IMR-90 (cell line): ENCODE results near the gene MSI2. TPM values are rescaled to one million over a fixed set of nuclear protein-coding genes. Genes with fewer than 3 reads are reported as not detected.

Experiments
- ATAC-seq: fragments of 200-7000 bp; cut with Tn5 transposase; 2 replicates; pipeline ENCODE4 v1.9.1; 2020; ENCODE audit warnings: low read depth, mild to moderate bottlenecking, moderate library complexity
- BruUV-seq: library from RNA; stranded (reverse); fragments of 400-500 nt; replicated peaks from 2 replicates; lab custom pipeline; 2021; lab: Mats Ljungman, UMichigan
- CTCF ChIA-PET: fragments of 300-600 bp; formaldehyde crosslinking; extraction: SDS; loops from one replicate; lab custom pipeline; 2021; ENCODE audit warnings: antibody characterized with exemption; lab: Yijun Ruan, JAX
- POLR2A ChIA-PET: fragments of 300-600 bp; sonication (Branson Sonifier 250); formaldehyde crosslinking; loops from one replicate; lab custom pipeline; 2022; ENCODE audit warnings: antibody characterized with exemption; ENCODE audit not compliant: unreplicated experiment; lab: Charles Lee
- DNase-seq: peaks from one replicate; pipeline ENCODE4 v3.0.0; 2013
- H2AFZ ChIP-seq: replicated peaks from 2 replicates; pipeline ENCODE3; 2013; ENCODE audit warnings: low read length, mild to moderate bottlenecking; ENCODE audit not compliant: poor library complexity
- H2AK5ac ChIP-seq: 2 replicates; pipeline ENCODE4 v1.6.1; 2013; ENCODE audit warnings: low read depth, low read length, inconsistent platforms
- H2AK9ac ChIP-seq: replicated peaks from 2 replicates; pipeline ENCODE3; 2013; ENCODE audit warnings: mild to moderate bottlenecking, low read depth, low read length, moderate library complexity; ENCODE audit not compliant: poor library complexity
- H2BK120ac ChIP-seq: 2 replicates; pipeline ENCODE4 v1.6.1; 2013; ENCODE audit warnings: low read depth, low read length, inconsistent platforms
- H2BK15ac ChIP-seq: 3 replicates; pipeline ENCODE4 v1.6.1; 2013; ENCODE audit warnings: low read depth, low read length, inconsistent platforms
- H2BK20ac ChIP-seq: 2 replicates; pipeline ENCODE4 v1.6.1; 2013; ENCODE audit warnings: low read depth, mild to moderate bottlenecking, inconsistent platforms, low read length, moderate library complexity
- H2BK5ac ChIP-seq: 2 replicates; pipeline ENCODE4 v1.6.1; 2013; ENCODE audit warnings: mild to moderate bottlenecking, low read depth, low read length, inconsistent platforms; ENCODE audit not compliant: poor library complexity, severe bottlenecking
- H3K14ac ChIP-seq: replicated peaks from 2 replicates; pipeline ENCODE4 v1.6.1; 2013; ENCODE audit warnings: low read depth, low read length, inconsistent platforms
- H3K18ac ChIP-seq: 2 replicates; pipeline ENCODE4 v1.6.1; 2013; ENCODE audit warnings: low read depth, low read length, control low read depth
- H3K23ac ChIP-seq: 2 replicates; pipeline ENCODE4 v1.6.1; 2013; ENCODE audit warnings: low read depth, low read length, inconsistent platforms
- H3K27ac ChIP-seq: 2 replicates; pipeline ENCODE4 v1.5.1; 2013; ENCODE audit warnings: mild to moderate bottlenecking, control low read depth, low read length; ENCODE audit not compliant: insufficient read depth
- H3K27me3 ChIP-seq: 2 replicates; pipeline ENCODE4 v1.6.1; 2013; ENCODE audit warnings: low read length; ENCODE audit not compliant: control insufficient read depth, insufficient read depth
- H3K36me3 ChIP-seq: 2 replicates; pipeline ENCODE4 v1.6.1; 2013; ENCODE audit warnings: low read length, mixed read lengths; ENCODE audit not compliant: control insufficient read depth, insufficient read depth
- H3K4ac ChIP-seq: 2 replicates; pipeline ENCODE4 v1.6.1; 2013; ENCODE audit warnings: low read depth, low read length, inconsistent platforms
- H3K4me1 ChIP-seq: 2 replicates; pipeline ENCODE4 v1.6.1; 2013; ENCODE audit warnings: low read length, mixed read lengths; ENCODE audit not compliant: control insufficient read depth, insufficient read depth
- H3K4me2 ChIP-seq: 2 replicates; pipeline ENCODE4 v1.6.1; 2013; ENCODE audit warnings: low read depth, mild to moderate bottlenecking, control low read depth, low read length, moderate library complexity
- H3K4me3 ChIP-seq: 2 replicates; pipeline ENCODE4 v1.5.1; 2013; ENCODE audit warnings: low read depth, mild to moderate bottlenecking, control low read depth, low read length, moderate library complexity; ENCODE audit not compliant: insufficient read depth
- H3K56ac ChIP-seq: 2 replicates; pipeline ENCODE4 v1.6.1; 2013; ENCODE audit warnings: low read length, inconsistent platforms; ENCODE audit not compliant: insufficient read depth; ENCODE audit errors: extremely low read depth
- H3K79me1 ChIP-seq, 2 experiments: 2 replicates each; pipeline ENCODE4 v1.6.1; 2013; ENCODE audit warnings: low read length in 2 of 2, inconsistent platforms in 1 of 2, low read depth in 1 of 2
- H3K9ac ChIP-seq: 2 replicates; pipeline ENCODE4 v1.6.1; 2013; ENCODE audit warnings: low read depth, low read length, control low read depth
- H3K9me1 ChIP-seq: 2 replicates; pipeline ENCODE4 v1.6.1; 2013; ENCODE audit warnings: low read length, inconsistent platforms; ENCODE audit not compliant: insufficient read depth
- H3K9me3 ChIP-seq: 2 replicates; pipeline ENCODE4 v1.6.1; 2013; ENCODE audit warnings: low read length; ENCODE audit not compliant: control insufficient read depth, insufficient read depth
- H4K20me1 ChIP-seq: 2 replicates; pipeline ENCODE4 v1.6.1; 2013; ENCODE audit warnings: low read length, inconsistent platforms; ENCODE audit not compliant: insufficient read depth
- H4K5ac ChIP-seq: 2 replicates; pipeline ENCODE4 v1.6.1; 2013; ENCODE audit warnings: mild to moderate bottlenecking, low read depth, low read length, control low read depth
- H4K8ac ChIP-seq, 2 experiments: 2 replicates each; pipeline ENCODE4 v1.6.1; 2013; ENCODE audit warnings: low read depth in 2 of 2, low read length in 2 of 2, control low read depth in 1 of 2, inconsistent platforms in 1 of 2
- H4K91ac ChIP-seq: 2 replicates; pipeline ENCODE4 v1.6.1; 2013; ENCODE audit warnings: low read depth, low read length, inconsistent platforms; ENCODE audit not compliant: insufficient read depth
- BHLHE40 ChIP-seq: fragments of 150-350 bp; IDR thresholded peaks from 2 replicates; pipeline ENCODE4 v1.6.1; 2016; ENCODE audit warnings: mild to moderate bottlenecking, low read depth, low read length
- CEBPB ChIP-seq: IDR thresholded peaks from 2 replicates; pipeline ENCODE4 v1.6.1; 2012; ENCODE audit warnings: low read depth, low read length, improper control_type of control experiment
- CHD1 ChIP-seq: IDR thresholded peaks from 2 replicates; pipeline ENCODE4 v1.6.1; 2012; ENCODE audit warnings: low read depth, low read length, improper control_type of control experiment
- CTCF ChIP-seq: conservative IDR thresholded peaks from 2 replicates; pipeline ENCODE4 v1.5.1; 2012; ENCODE audit warnings: mild to moderate bottlenecking, low read depth, low read length, improper control_type of control experiment
- FOS ChIP-seq: fragments of 150-350 bp; IDR thresholded peaks from 2 replicates; pipeline ENCODE4 v1.6.1; 2016; ENCODE audit warnings: low read depth, low read length
- MAZ ChIP-seq: IDR thresholded peaks from 2 replicates; pipeline ENCODE4 v1.6.1; 2012; ENCODE audit warnings: low read depth, mild to moderate bottlenecking, low read length, improper control_type of control experiment, moderate library complexity, borderline replicate concordance
- MXI1 ChIP-seq: IDR thresholded peaks from 2 replicates; pipeline ENCODE4 v1.6.1; 2012; ENCODE audit warnings: low read depth, mild to moderate bottlenecking, low read length, moderate library complexity, borderline replicate concordance
- NFE2L2 ChIP-seq: fragments of 150-350 bp; IDR thresholded peaks from 2 replicates; pipeline ENCODE4 v1.6.1; 2016; ENCODE audit warnings: low read depth, mild to moderate bottlenecking, low read length
- RAD21 ChIP-seq: IDR thresholded peaks from 2 replicates; pipeline ENCODE4 v1.6.1; 2012; ENCODE audit warnings: low read length, improper control_type of control experiment
- RCOR1 ChIP-seq: IDR thresholded peaks from 2 replicates; pipeline ENCODE4 v1.6.1; 2012; ENCODE audit warnings: mild to moderate bottlenecking, low read length, improper control_type of control experiment; ENCODE audit not compliant: insufficient replicate concordance
- SMC3 ChIP-seq: fragments of 150-350 bp; IDR thresholded peaks from 2 replicates; pipeline ENCODE4 v1.6.1; 2016; ENCODE audit warnings: low read depth, mild to moderate bottlenecking, antibody characterized with exemption, low read length, moderate library complexity
- USF2 ChIP-seq: fragments of 150-350 bp; IDR thresholded peaks from 2 replicates; pipeline ENCODE4 v1.6.1; 2017; ENCODE audit warnings: mild to moderate bottlenecking, antibody characterized with exemption, low read length, low read depth
- WGBS, 2 experiments: methylation state at CpG; one replicate each; pipeline versions ENCODE4 v1.1.5 to v1.1.7; 2013; ENCODE audit warnings: missing lambda C conversion rate in 2 of 2; ENCODE audit not compliant: insufficient read length in 1 of 2; ENCODE audit errors: extremely low coverage in 2 of 2; 5-methylcytosine and 5-hydroxymethylcytosine counted together
- dilution Hi-C: fragments of 300-500 bp; cut with HindIII; formaldehyde crosslinking; loops from one replicate; pipeline ENCODE4 v1.14.3; 2018; ENCODE audit warnings: low sequenced_read_pairs; ENCODE audit not compliant: unreplicated experiment
- in situ Hi-C: fragments of 300-500 bp; cut with MboI; formaldehyde crosslinking; loops from 3 replicates; pipeline ENCODE4 v1.14.3; 2019; ENCODE audit warnings: low sequenced_read_pairs, inconsistent platforms, mixed read lengths
- intact Hi-C: fragments of 100-400 bp; cut with micrococcal nuclease; formaldehyde crosslinking; loops from 2 replicates; pipeline ENCODE4 v1.10.0; 2022
- polyA plus RNA-seq, 3 experiments: library from polyadenylated mRNA; depleted of rRNA; stranded (reverse); fragments of >200 nt; gene quantifications; 2 replicates each; pipeline ENCODE4 v1.2.3, GENCODE V29; 2012; ENCODE audit warnings: low replicate concordance in 1 of 3
- total RNA-seq: library from RNA; depleted of rRNA; stranded (reverse); fragments of >200 nt; gene quantifications from 2 replicates; pipeline ENCODE4 v1.2.3, GENCODE V29; 2012
- TF ChIP-seq, protein P1 (sequence below): fragments of 150-350 bp; IDR thresholded peaks from 2 replicates; pipeline ENCODE4 v1.6.1; 2016; ENCODE audit warnings: low read depth, mild to moderate bottlenecking, low read length, moderate library complexity, borderline replicate concordance

MSI2 gene
- total and polyA plus RNA-seq, 2 of the 4 experiments (the other 2 are of a cell fraction) = 13.0 to 16.0 TPM

DNA sequence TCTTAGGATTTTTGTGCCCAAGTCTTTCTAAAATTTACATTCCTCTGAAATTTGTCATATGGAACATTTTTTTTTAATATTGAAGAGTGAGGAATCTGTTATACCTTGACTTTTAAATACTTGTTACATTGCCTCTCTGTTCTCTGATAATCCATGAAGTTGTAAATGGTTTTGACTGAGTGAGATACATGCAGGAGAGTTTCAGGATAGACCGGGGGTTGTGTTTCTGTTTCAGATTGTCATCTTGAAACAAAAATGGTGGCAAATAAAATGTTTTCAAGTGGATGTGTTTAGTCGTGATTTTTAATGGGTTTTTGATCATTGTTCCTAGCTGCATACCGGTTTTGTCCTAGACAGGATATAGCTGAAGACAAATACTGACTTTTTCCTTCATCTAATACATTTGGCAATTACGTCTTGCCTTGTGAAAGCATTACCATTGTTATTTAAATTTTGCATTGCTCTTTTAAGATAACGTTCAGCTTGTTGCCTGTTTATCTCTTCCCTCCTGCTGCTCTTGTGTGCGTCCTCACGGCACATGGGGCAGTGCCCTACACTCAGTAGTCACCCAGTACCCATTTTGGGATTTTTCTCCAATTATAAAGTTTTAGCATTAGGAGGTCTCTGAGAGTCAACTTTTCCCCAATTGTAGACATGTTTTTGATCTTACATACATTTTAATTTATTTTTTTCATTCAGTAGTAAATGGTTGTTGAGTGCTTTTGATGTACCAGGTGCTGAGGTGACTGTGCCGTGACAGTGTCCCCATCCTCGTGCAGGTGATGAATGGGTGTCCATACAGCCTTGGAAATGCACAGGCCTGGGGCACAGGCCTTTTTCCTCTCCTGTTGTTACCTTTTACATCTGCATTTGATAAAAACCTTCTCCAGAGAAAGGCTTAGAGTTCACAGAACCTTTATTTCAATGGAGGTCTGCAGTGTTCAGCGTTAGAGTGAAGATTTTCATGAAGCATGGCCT is 169.9 kb downstream of the MSI2 start:
- ATAC-seq = peak; percentile 12; the same call in 1 of the 2 replicates
- BruUV-seq = no TSS peak
- no peak for TF ChIP-seq CTCF
- TF ChIP-seq SMC3 = no peak
- no peak for TF ChIP-seq USF2
- no peak for TF ChIP-seq CHD1
- TF ChIP-seq MAZ = no peak
- TF ChIP-seq CEBPB = no peak
- no peak for TF ChIP-seq BHLHE40
- no peak for TF ChIP-seq FOS
- no peak for TF ChIP-seq MXI1
- TF ChIP-seq RCOR1 = no peak
- TF ChIP-seq, protein P1, sequence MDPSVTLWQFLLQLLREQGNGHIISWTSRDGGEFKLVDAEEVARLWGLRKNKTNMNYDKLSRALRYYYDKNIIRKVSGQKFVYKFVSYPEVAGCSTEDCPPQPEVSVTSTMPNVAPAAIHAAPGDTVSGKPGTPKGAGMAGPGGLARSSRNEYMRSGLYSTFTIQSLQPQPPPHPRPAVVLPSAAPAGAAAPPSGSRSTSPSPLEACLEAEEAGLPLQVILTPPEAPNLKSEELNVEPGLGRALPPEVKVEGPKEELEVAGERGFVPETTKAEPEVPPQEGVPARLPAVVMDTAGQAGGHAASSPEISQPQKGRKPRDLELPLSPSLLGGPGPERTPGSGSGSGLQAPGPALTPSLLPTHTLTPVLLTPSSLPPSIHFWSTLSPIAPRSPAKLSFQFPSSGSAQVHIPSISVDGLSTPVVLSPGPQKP = no peak
- TF ChIP-seq RAD21 = no peak
- no peak for TF ChIP-seq NFE2L2

More for the DNA sequence above, 169.9 kb downstream of the MSI2 start:
- no peak overlapping the region for H2AK5ac ChIP-seq
- H3K9me1 ChIP-seq = peaks cover 13% of the 10 kb centered on the region; the same call in 1 of the 2 replicates
- H3K4me1 ChIP-seq = peaks cover 7% of the 10 kb centered on the region
- H3K4ac ChIP-seq = peak overlapping the region; percentile 43; the same call in 1 of the 2 replicates
- in situ Hi-C loops = no loop called here
- H3K56ac ChIP-seq = no peak overlapping the region
- no peaks in the 10 kb centered on the region for H3K9me3 ChIP-seq
- no peak overlapping the region for H3K23ac ChIP-seq
- no peak overlapping the region for H3K4me2 ChIP-seq
- no peak overlapping the region for H3K4me3 ChIP-seq
- POLR2A ChIA-PET = no interaction called here
- no peak overlapping the region for H2BK5ac ChIP-seq
- H2AFZ ChIP-seq = no peak overlapping the region
- no peak overlapping the region for H4K5ac ChIP-seq
- H3K27me3 ChIP-seq = no peaks in the 10 kb centered on the region
- intact Hi-C loops = no loop called here
- H3K18ac ChIP-seq = no peak overlapping the region
- no peak overlapping the region for H3K14ac ChIP-seq
- H3K9ac ChIP-seq = no peak overlapping the region
- no peak overlapping the region for H2AK9ac ChIP-seq
- H3K36me3 ChIP-seq = no peaks in the 10 kb centered on the region
- H3K27ac ChIP-seq = no peak overlapping the region
- WGBS, 2 experiments = 100% methylated on average over 1 of the region's 10 CpGs; no CpG with 5 or more reads in 1 of the 2 experiments
- H2BK20ac ChIP-seq = no peak overlapping the region
- no peak overlapping the region for H4K8ac ChIP-seq
- no peak overlapping the region for H4K91ac ChIP-seq
- dilution Hi-C loops = no loop called here
- H2BK120ac ChIP-seq = no peak overlapping the region
- H3K79me1 ChIP-seq = peaks cover 5 to 8% of the 10 kb centered on the region in 2 experiments; a peak in 1 of 4 replicates
- H2BK15ac ChIP-seq = no peak overlapping the region
- CTCF ChIA-PET = no interaction called here
- DNase-seq = no peak
- H4K20me1 ChIP-seq = no peaks in the 10 kb centered on the region; the same call in 1 of the 2 replicates
